Neutrophil (primary cell): ENCODE data around the gene PLXDC2.

Experiments used
- H3K27ac ChIP-seq: fragments of 200-600 bp; sonication (generic); 2 replicates; pipeline ENCODE4 v1.5.1; 2016; ENCODE audit warnings: mild to moderate bottlenecking, moderate library complexity
- H3K27me3 ChIP-seq: fragments of 200-600 bp; sonication (generic); 2 replicates; pipeline ENCODE4 v1.6.0; 2016; ENCODE audit warnings: mild to moderate bottlenecking
- H3K36me3 ChIP-seq: fragments of 200-600 bp; sonication (generic); 2 replicates; pipeline ENCODE4 v1.5.1; 2017
- H3K4me1 ChIP-seq, 2 experiments: fragments of 200-600 bp in 1 of 2; sonication (generic) in 1 of 2; 1 replicate in 1 of 2; 2 replicates in 1 of 2; pipeline versions ENCODE4 v1.5.1 to v1.6.1; 2013 to 2016; ENCODE audit warnings: low read depth in 1 of 2, low read length in 1 of 2, mild to moderate bottlenecking in 1 of 2, moderate library complexity in 1 of 2; ENCODE audit not compliant: control insufficient read depth in 1 of 2, insufficient read depth in 1 of 2
- H3K4me3 ChIP-seq, 2 experiments: fragments of 200-600 bp in 1 of 2; sonication (generic) in 1 of 2; 1 replicate in 1 of 2; 2 replicates in 1 of 2; pipeline ENCODE4 v1.5.1; 2013 to 2016; ENCODE audit warnings: low read depth in 1 of 2, low read length in 1 of 2, mild to moderate bottlenecking in 1 of 2, moderate library complexity in 1 of 2
- H3K9me3 ChIP-seq: fragments of 200-600 bp; sonication (generic); 2 replicates; pipeline ENCODE4 v1.5.1; 2016
- CTCF ChIP-seq: fragments of 200-600 bp; sonication (generic); IDR thresholded peaks from 2 replicates; pipeline ENCODE4 v1.5.1; 2016; ENCODE audit warnings: antibody characterized with exemption

The PLXDC2 gene

GRCh38 chr10:20298417-20298816, 482.2 kb downstream of the PLXDC2 start:
- TF ChIP-seq CTCF: no peak
- Histone ChIP-seq H3K9me3 (no peaks in the 10 kb centered on the region), H3K27ac (no peak overlapping the region), H3K27me3 (no peaks in the 10 kb centered on the region), H3K36me3 (no peaks in the 10 kb centered on the region), H3K4me1 (no peaks in the 10 kb centered on the region), H3K4me3 (no peak overlapping the region)

GRCh38 chr10:20299034-20299736, 483.0 kb downstream of the PLXDC2 start:
- Histone ChIP-seq H3K9me3 (no peaks in the 10 kb centered on the region), H3K27me3 (no peaks in the 10 kb centered on the region), H3K27ac (no peak overlapping the region), H3K4me3 (no peak overlapping the region), H3K4me1 (no peaks in the 10 kb centered on the region), H3K36me3 (no peaks in the 10 kb centered on the region)
- no peak for TF ChIP-seq CTCF

GRCh38 chr10:20300735-20301134, 484.5 kb downstream of the PLXDC2 start:
- Histone ChIP-seq H3K4me1 (no peaks in the 10 kb centered on the region), H3K27ac (no peak overlapping the region), H3K36me3 (no peaks in the 10 kb centered on the region), H3K27me3 (no peaks in the 10 kb centered on the region), H3K4me3 (no peak overlapping the region), H3K9me3 (no peaks in the 10 kb centered on the region)
- no peak for TF ChIP-seq CTCF

GRCh38 chr10:20302033-20302432, 485.8 kb downstream of the PLXDC2 start:
- no peak overlapping the region for H3K4me3 ChIP-seq
- no peak for TF ChIP-seq CTCF
- H3K36me3 ChIP-seq: no peaks in the 10 kb centered on the region
- no peaks in the 10 kb centered on the region for H3K4me1 ChIP-seq
- H3K9me3 ChIP-seq: no peaks in the 10 kb centered on the region
- no peak overlapping the region for H3K27ac ChIP-seq
- no peaks in the 10 kb centered on the region for H3K27me3 ChIP-seq

- H3K9me3 ChIP-seq: no peaks in the 10 kb centered on the region
- H3K27me3 ChIP-seq: no peaks in the 10 kb centered on the region
- no peaks in the 10 kb centered on the region for H3K36me3 ChIP-seq
- TF ChIP-seq CTCF: no peak
- H3K27ac ChIP-seq: no peak overlapping the region
- H3K4me3 ChIP-seq: no peak overlapping the region
- no peaks in the 10 kb centered on the region for H3K4me1 ChIP-seq
Observed at GRCh38 chr10:20303453-20304152, 487.4 kb downstream of the PLXDC2 start.
